GM19043 (cell line): Measurements from ENCODE around the gene CASP3.
"Not testable (repeated sequence)": the region's sequence is repeated elsewhere in the genome, so short reads cannot be mapped to it uniquely, and the experiment has no call there.

ENCODE experiments used
- ATAC-seq: cut with Tn5 transposase; IDR thresholded peaks from one replicate; pipeline ENCODE4 v1.9.1; 2021; ENCODE audit warnings: low read depth; ENCODE audit not compliant: unreplicated experiment

CASP3 gene

GRCh38 chr4:184598753-184599491 lies 50.3 kb downstream of the CASP3 start:
- ATAC-seq = no peak

DNA sequence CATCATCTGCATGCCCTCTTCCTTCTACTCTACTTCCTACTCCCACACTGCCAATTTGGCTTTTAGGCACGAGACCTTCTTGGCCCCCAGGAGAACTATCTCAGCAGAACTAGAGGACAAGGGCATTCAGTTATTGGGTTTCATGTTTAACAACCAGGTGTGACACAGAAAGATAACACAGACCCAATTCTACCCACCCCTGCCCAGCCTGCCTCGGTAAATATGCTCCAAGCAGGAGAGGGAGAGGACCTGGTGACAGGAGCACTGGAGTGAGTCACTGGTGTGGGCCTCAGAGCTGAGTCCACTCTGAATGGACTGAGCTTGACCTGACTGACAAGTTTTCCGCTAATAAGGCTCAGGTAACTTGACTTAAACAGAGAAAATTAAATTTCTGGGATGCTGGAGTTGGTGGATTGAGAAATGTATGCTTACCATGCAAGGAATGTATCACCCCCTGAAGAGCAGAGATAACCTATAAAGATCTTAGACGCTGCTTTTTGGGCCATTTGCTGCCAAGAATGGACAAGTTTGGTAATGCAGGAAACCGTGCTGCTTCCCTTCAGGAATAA lies 52.5 kb downstream of the CASP3 start:
- no peak for ATAC-seq

GRCh38 chr4:184596044-184596616 lies 53.1 kb downstream of the CASP3 start:
- no peak for ATAC-seq

DNA sequence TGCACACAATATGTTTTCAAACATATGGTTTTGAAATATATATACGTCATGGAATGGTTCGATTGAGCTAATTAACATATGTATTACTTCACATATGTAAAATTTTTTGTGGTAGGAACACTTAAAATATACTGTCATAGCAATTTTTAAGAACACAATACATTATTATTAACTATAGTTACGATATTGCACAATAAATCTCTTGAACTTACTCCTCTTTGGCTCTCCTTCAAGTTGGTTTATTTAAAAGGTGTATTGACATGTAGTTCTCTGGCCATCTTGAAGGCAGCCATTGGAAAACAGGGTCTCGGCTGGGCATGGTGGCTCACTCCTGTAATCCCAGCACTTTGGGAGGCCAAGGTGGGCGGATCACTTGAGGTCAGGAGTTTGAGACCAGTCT lies 53.8 kb downstream of the CASP3 start:
- no peak for ATAC-seq

DNA sequence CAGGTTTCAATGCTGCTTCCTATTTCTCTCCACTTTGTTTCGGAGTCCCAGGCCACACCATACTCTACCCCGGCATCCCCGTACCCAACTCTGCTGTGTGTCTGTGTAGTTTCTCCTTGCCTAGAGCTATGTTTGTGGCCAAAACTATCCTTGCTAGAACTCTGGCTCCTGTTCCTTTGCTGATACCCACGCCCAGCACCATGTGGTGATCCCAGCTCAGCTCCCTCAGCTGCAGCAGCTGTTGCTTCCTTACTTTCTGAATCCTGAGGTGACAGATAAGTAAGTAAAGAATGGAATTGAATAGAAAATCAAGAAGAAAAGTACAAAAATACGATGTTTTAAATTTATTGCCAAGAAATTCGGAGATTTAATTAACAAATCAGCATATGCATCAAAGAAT lies 55.8 kb downstream of the CASP3 start:
- ATAC-seq = no peak

- not testable (repeated sequence) for ATAC-seq
These were observed 57.4 kb downstream of the CASP3 start for GRCh38 chr4:184591747-184592270.

GRCh38 chr4:184591070-184591677 lies 58.1 kb downstream of the CASP3 start:
- ATAC-seq = no peak

DNA sequence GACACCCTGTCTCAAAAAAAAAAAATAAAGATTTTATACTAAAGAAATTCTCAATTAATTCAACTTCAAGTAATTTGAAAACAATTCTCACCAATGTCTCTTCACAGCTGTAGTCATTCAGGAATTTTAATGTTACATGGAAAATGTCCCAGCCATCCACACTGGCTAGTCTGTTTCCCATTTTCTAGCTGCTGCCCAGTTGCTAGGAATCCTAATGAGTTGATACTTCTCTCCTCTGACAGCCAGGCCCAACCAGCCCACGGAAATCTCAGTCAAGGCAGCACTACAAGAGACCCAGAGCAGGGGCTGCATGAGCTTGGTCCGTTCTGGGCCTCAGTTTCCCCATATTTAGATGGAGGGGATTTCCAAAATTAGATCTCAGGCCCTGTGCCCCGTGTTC lies 59.1 kb downstream of the CASP3 start:
- ATAC-seq = no peak

- ATAC-seq = no peak
These were observed 60.4 kb downstream of the CASP3 start for GRCh38 chr4:184588893-184589292.

GRCh38 chr4:184587701-184588100 lies 61.5 kb downstream of the CASP3 start:
- no peak for ATAC-seq

GRCh38 chr4:184587221-184587620 lies 62.0 kb downstream of the CASP3 start:
- no peak for ATAC-seq

DNA sequence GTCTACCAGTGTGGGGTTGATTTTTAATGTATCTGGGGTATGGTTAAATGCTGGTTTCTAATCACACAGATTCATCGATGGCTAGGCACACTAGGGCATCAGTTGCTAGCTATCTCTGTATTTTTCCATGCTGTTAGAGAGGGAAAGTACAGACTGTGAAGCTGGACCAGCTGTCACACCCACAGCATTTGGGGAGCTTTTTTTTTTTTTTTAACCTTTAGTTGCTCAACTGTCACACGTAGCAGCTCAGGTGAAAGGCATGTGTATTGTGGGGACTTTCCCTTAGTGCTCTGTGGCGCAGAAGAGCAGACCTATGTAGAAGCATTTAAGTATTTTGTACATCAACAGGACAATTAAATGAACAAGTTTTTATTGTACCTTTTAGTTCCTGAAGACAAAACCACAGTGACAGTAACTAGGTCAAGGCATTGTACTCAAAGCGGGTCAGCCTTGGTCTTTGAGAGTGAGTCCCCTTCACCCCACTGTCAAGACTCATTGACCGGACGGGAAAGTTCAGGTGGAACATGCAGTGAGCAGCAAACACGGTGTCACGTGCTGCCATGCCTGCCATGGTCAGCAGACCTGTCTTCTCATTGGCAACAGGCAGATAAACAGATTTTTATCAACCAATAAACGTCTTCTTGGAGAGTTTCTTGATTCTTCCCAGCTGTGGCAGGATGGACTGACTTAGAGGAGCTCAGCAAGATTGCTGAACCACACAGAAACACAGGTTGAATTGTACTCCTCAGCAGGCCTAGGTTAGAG lies 65.3 kb downstream of the CASP3 start:
- no peak for ATAC-seq
